Measurements from ENCODE around the gene GNG11.
"Not testable (repeated sequence)": the region's sequence is repeated elsewhere in the genome, so short reads cannot be mapped to it uniquely, and the experiment has no call there.

DNA sequence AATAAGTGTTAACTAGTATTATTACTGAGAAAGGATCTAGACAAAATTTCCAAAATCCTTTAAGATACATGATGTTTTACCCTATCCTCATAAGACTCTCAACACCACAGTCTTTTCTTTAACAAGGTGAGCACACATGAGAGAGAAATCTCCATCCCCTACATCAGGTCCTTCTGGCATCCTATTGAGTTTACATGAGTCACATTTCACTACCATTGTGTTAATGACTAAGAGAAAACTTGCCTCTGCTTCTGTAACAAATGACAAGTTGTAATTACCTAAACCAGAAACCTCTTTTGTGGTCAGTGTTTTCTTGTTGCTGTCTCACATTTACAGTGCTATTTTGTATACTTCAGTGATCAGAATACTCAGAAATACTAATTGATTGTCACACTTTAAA, 9.9 kb upstream of the GNG11 start:
- TF ChIP-seq, protein P1, sequence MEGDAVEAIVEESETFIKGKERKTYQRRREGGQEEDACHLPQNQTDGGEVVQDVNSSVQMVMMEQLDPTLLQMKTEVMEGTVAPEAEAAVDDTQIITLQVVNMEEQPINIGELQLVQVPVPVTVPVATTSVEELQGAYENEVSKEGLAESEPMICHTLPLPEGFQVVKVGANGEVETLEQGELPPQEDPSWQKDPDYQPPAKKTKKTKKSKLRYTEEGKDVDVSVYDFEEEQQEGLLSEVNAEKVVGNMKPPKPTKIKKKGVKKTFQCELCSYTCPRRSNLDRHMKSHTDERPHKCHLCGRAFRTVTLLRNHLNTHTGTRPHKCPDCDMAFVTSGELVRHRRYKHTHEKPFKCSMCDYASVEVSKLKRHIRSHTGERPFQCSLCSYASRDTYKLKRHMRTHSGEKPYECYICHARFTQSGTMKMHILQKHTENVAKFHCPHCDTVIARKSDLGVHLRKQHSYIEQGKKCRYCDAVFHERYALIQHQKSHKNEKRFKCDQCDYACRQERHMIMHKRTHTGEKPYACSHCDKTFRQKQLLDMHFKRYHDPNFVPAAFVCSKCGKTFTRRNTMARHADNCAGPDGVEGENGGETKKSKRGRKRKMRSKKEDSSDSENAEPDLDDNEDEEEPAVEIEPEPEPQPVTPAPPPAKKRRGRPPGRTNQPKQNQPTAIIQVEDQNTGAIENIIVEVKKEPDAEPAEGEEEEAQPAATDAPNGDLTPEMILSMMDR (conservative IDR thresholded peaks at IDR 0.05 in 1 of 2, IDR thresholded peaks at IDR 0.05 in 1 of 2; ENCODE audit: extremely low read depth in 1 of 2, insufficient read depth in 1 of 2, low read depth in 1 of 2, low read length in 2 of 2) = not testable (repeated sequence)
- TF ChIP-seq EZH2 (IDR thresholded peaks at IDR 0.05; ENCODE audit: borderline replicate concordance, low read length) = not testable (repeated sequence)
